ENCODE measurements around the gene CCDC15. TPM values are rescaled to one million over a fixed set of nuclear protein-coding genes. Genes with fewer than 3 reads are reported as not detected.

Gene CCDC15
- total and polyA plus RNA-seq, 2 donors (not counting 1 experiment from before 2014, with no cell fraction given) = 0.31 to 1.8 TPM

DNA sequence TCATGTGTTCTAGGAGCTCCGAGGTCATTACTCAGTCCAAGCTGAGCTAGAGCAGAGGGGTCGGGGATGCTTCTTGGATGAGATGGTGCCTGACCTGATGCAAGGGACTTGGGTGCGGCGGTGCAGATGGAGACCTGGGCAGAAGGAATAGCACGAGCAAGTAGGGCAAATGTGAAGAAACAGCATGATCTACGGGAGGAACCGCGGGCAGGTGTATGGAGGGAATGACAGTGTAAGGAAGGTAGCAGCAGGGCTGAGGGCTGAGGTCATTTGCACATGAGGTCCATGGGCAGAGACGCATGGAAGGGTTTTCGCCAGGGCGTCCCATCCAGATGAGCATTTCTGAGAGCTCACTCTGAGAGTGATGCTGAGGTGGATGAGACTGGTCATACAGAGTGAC lies 124.0 kb downstream of the CCDC15 start:
- 96% methylated on average over 11 of the region's 11 CpGs for WGBS (ENCODE audit: insufficient coverage)
- Histone ChIP-seq H3K27ac (ENCODE audit: low read length in 2 of 2) (no peak overlapping the region), H2AFZ (ENCODE audit: insufficient read depth, low read depth, low read length, poor library complexity, severe bottlenecking) (no peak overlapping the region), H3K9ac (ENCODE audit: low read length) (no peak overlapping the region), H3K36me3 (replicated peaks in 1 of 2; ENCODE audit: control extremely low read depth in 1 of 2, control insufficient read depth in 1 of 2, extremely low read depth in 1 of 2, insufficient read depth in 2 of 2, low read length in 1 of 2) (peaks cover 0 to 2% of the 10 kb centered on the region in 2 experiments), H3K27me3 (replicated peaks in 1 of 4; ENCODE audit: control extremely low read depth in 1 of 4, control insufficient read depth in 3 of 4, insufficient read depth in 4 of 4, low read length in 3 of 4) (no peaks in the 10 kb centered on the region), H4K20me1 (ENCODE audit: control insufficient read depth, insufficient read depth, low read length, poor library complexity, severe bottlenecking) (no peaks in the 10 kb centered on the region), H3K4me3 (ENCODE audit: control extremely low read depth in 1 of 5, extremely low read depth in 1 of 5, insufficient read depth in 1 of 5, low read depth in 2 of 5, low read length in 4 of 5) (no peak overlapping the region), H3K4me2 (replicated peaks; ENCODE audit: low read depth, low read length, poor library complexity, severe bottlenecking) (no peak overlapping the region), H3K9me3 (ENCODE audit: control extremely low read depth in 1 of 3, control insufficient read depth in 2 of 3, insufficient read depth in 1 of 3, low read length in 2 of 3) (peaks cover 0 to 12% (median 0%) of the 10 kb centered on the region in 3 donors), H3K4me1 (ENCODE audit: control insufficient read depth in 2 of 2, insufficient read depth in 2 of 2, low read length in 2 of 2) (peaks cover 14 to 22% of the 10 kb centered on the region in 2 donors), H3K79me2 (ENCODE audit: control insufficient read depth, insufficient read depth, low read length) (no peaks in the 10 kb centered on the region)
- TF ChIP-seq, protein P1, sequence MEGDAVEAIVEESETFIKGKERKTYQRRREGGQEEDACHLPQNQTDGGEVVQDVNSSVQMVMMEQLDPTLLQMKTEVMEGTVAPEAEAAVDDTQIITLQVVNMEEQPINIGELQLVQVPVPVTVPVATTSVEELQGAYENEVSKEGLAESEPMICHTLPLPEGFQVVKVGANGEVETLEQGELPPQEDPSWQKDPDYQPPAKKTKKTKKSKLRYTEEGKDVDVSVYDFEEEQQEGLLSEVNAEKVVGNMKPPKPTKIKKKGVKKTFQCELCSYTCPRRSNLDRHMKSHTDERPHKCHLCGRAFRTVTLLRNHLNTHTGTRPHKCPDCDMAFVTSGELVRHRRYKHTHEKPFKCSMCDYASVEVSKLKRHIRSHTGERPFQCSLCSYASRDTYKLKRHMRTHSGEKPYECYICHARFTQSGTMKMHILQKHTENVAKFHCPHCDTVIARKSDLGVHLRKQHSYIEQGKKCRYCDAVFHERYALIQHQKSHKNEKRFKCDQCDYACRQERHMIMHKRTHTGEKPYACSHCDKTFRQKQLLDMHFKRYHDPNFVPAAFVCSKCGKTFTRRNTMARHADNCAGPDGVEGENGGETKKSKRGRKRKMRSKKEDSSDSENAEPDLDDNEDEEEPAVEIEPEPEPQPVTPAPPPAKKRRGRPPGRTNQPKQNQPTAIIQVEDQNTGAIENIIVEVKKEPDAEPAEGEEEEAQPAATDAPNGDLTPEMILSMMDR (IDR thresholded peaks at IDR 0.05) = no peak
- DNase-seq (no peak), ATAC-seq (ENCODE audit: low read depth) (no peak)
- CTCF ChIA-PET = interaction anchor here (0.7 to 1.5 kb wide), 2 partner anchors 13 to 64 kb away, joined by 4 to 5 read pairs; no protein-coding TSS in a partner anchor
- POLR2A ChIA-PET = no interaction called here
- Mint-ChIP-seq H3K4me1 (peaks cover 15% of the 10 kb centered on the region), H3K4me3 (no peak overlapping the region), H3K27ac (no peak overlapping the region), H3K9me3 (ENCODE audit: insufficient read depth) (no peaks in the 10 kb centered on the region), H3K27me3 (no peaks in the 10 kb centered on the region)
- intact Hi-C loops (cut with micrococcal nuclease) = loop anchor here (10.0 kb wide), 1 partner anchor 487 kb away; the partner anchor contains the start of gene EI24

DNA sequence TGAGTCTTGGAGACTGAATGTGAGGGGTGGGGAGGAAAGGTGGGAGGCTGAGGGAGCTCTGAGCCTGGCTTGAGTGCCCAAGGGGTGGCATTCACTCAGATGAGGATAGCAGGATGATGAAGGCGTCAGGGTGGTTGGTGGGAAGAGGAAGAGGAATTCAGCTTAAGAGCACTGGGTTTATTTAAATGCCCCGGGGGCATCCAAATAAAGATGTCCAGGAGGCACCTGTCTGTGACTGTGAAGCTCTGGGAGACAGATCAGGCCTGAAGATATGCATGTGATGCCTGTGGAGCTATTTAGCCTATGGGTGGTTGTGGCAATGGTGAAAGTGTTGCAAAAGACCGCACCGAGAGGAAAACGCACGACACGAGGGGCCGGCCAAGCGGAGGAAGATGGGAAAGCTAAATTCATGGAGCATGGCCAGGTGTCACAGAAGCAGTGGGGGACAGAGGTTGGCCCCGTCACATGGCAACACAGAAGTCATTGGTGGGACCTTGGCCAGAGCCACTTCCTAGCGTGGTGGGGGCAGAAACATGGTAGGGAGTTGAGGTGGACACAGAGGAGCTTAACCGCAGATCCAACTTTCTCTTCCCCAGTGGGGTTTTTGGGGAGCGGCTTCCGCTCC lies 124.6 kb downstream of the CCDC15 start:
- no peak overlapping the region for H3K4me2 ChIP-seq (replicated peaks; ENCODE audit: low read depth, low read length, poor library complexity, severe bottlenecking)
- no peak for TF ChIP-seq EZH2 (IDR thresholded peaks at IDR 0.05; ENCODE audit: borderline replicate concordance, insufficient read depth, low read depth, low read length, poor library complexity, severe bottlenecking)
- H3K9me3 ChIP-seq (ENCODE audit: control extremely low read depth in 1 of 3, control insufficient read depth in 2 of 3, insufficient read depth in 1 of 3, low read length in 2 of 3) = peaks cover 0 to 6% (median 0%) of the 10 kb centered on the region in 3 donors
- peaks cover 8 to 16% of the 10 kb centered on the region in 2 donors for H3K4me1 ChIP-seq (ENCODE audit: control insufficient read depth in 2 of 2, insufficient read depth in 2 of 2, low read length in 2 of 2)
- Mint-ChIP-seq H3K27me3 (no peaks in the 10 kb centered on the region), H3K4me1 (peaks cover 10% of the 10 kb centered on the region), H3K27ac (no peak overlapping the region), H3K9me3 (ENCODE audit: insufficient read depth) (no peaks in the 10 kb centered on the region), H3K4me3 (no peak overlapping the region)
- ChIA-PET POLR2A (no interaction called here), CTCF (interaction anchor here (0.6 to 1.5 kb wide), 3 partner anchors 12 to 63 kb away, joined by 3 to 5 read pairs (median 4); no protein-coding TSS in a partner anchor)
- no peak overlapping the region for H3K9ac ChIP-seq (ENCODE audit: low read length)
- no peak for ATAC-seq (ENCODE audit: low read depth)
- H2AFZ ChIP-seq (ENCODE audit: insufficient read depth, low read depth, low read length, poor library complexity, severe bottlenecking) = no peak overlapping the region
- H4K20me1 ChIP-seq (ENCODE audit: control insufficient read depth, insufficient read depth, low read length, poor library complexity, severe bottlenecking) = no peaks in the 10 kb centered on the region
- no peak overlapping the region for H3K4me3 ChIP-seq (ENCODE audit: control extremely low read depth in 1 of 5, extremely low read depth in 1 of 5, insufficient read depth in 1 of 5, low read depth in 2 of 5, low read length in 4 of 5)
- H3K27me3 ChIP-seq (replicated peaks in 1 of 4; ENCODE audit: control extremely low read depth in 1 of 4, control insufficient read depth in 3 of 4, insufficient read depth in 4 of 4, low read length in 3 of 4) = no peaks in the 10 kb centered on the region
- H3K79me2 ChIP-seq (ENCODE audit: control insufficient read depth, insufficient read depth, low read length) = no peaks in the 10 kb centered on the region
- H3K36me3 ChIP-seq (replicated peaks in 1 of 2; ENCODE audit: control extremely low read depth in 1 of 2, control insufficient read depth in 1 of 2, extremely low read depth in 1 of 2, insufficient read depth in 2 of 2, low read length in 1 of 2) = peaks cover 0 to 2% of the 10 kb centered on the region in 2 experiments
- no peak overlapping the region for H3K27ac ChIP-seq (ENCODE audit: low read length in 2 of 2)
- DNase-seq = no peak
- intact Hi-C loops (cut with micrococcal nuclease) = loop anchor here (10.0 kb wide), 1 partner anchor 486 kb away; the partner anchor contains the start of gene EI24
- 92% methylated on average over 14 of the region's 14 CpGs for WGBS (ENCODE audit: insufficient coverage)

Measured in B cell (primary cell).